GM18508 (cell line): ENCODE results near the gene FCN2.

Source experiments
- ATAC-seq: cut with Tn5 transposase; IDR thresholded peaks from one replicate; pipeline ENCODE4 v1.9.1; 2021; ENCODE audit warnings: moderate number of reproducible peaks; ENCODE audit not compliant: insufficient read depth, unreplicated experiment

Gene FCN2

DNA sequence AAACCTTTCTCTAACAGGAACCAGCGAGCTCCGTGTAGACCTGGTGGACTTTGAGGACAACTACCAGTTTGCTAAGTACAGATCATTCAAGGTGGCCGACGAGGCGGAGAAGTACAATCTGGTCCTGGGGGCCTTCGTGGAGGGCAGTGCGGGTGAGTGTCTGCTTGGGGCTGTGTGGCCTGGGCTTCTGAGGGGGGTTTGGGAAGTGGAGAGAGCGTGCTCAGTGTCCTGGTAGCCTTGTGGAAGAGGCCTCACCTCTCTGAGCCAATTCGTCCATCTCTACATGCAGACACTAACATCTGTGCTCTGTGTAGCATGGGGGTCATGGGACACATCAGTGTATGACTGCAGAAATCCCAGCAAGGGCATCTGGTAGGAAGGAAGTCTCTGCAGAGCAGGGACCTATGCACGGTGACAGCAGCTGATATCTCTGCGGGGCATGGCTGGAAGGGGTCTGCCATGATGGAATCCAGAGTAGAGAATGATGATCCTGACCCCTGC lies 5.9 kb downstream of the FCN2 start:
- no peak for ATAC-seq

DNA sequence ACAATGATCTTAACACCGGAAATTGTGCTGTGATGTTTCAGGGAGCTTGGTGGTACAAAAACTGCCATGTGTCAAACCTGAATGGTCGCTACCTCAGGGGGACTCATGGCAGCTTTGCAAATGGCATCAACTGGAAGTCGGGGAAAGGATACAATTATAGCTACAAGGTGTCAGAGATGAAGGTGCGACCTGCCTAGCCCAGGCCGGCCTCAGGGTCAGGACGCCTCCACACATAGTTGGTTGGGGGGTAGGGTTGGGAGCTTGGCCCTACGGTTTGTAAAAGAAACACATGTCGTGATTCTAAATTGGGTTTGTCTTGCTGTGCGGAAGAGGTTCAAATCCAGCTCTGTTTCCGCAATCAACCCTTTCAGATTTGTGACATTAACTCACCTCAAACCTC lies 6.6 kb downstream of the FCN2 start:
- no peak for ATAC-seq

DNA sequence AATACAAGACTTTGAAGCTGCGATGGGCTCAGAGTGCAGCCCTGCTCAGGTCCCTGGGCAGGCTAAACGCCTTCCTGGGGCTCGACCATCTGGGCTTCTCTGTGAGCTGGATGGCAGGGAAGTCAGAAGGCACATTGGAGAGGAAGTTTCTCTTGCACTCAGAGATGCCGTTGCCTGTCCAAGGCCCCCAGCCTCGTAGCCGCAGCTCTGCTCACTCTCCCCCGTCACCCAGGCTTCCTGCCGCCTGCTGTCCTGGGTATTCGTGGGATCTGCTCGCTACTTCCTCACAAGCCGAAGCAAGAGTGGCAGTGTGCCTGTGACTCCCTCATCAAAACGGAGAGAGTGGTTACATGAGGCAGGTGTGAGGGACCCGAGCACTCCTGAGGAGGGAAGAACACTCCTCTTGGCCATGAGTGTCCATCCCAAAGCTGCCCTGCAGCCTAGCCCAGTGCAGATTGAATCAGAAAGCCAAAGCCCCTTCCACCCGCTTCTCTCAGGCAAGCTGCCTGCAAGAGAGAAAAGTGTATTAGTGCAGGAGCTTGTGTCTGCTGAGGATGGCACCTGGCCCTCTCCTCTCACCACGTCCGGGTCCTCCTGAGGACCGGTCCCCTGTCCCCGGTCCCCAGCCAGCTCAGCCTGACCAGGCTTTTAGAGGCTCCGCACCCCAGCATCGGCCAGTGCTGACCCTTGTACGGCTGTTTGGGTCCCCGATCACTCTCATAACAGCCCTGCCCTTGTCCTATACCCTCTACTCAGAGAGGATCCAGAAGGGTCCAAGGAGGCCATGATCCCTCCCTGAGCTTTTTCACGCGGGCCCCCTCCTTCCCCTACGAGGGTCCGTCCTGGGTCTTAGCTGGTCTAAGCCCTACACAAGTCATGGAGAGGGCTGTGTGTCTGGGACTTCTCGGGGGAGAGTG lies 7.3 kb downstream of the FCN2 start:
- no peak for ATAC-seq

DNA sequence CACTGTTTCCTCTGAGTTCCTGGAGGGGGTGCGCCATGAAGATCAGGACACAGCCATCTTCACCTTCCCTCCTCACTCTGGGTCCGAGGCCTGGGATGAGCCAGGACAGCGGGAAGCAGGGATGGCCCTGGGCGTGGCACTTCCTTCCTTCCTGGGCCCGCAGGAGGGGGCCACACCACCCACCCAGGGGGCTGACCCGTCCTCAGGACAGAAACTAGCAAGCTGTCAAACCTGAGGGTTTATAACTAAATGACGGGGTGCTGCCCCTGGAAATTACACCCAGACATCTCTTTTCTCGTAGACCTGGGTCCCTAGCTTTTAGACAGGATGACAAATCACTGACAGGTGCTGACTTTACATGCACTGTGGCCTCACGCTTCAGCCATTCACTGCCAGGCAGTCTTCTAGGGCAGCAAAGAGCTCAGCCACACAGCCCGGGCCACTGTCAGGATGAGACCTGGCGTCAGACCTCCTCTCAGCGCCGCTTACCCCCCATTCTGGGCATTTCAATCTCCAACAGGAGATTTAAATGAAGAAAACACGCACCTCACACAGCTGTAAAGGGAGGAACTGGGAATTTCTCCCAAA lies 8.1 kb downstream of the FCN2 start:
- ATAC-seq, result no peak

DNA sequence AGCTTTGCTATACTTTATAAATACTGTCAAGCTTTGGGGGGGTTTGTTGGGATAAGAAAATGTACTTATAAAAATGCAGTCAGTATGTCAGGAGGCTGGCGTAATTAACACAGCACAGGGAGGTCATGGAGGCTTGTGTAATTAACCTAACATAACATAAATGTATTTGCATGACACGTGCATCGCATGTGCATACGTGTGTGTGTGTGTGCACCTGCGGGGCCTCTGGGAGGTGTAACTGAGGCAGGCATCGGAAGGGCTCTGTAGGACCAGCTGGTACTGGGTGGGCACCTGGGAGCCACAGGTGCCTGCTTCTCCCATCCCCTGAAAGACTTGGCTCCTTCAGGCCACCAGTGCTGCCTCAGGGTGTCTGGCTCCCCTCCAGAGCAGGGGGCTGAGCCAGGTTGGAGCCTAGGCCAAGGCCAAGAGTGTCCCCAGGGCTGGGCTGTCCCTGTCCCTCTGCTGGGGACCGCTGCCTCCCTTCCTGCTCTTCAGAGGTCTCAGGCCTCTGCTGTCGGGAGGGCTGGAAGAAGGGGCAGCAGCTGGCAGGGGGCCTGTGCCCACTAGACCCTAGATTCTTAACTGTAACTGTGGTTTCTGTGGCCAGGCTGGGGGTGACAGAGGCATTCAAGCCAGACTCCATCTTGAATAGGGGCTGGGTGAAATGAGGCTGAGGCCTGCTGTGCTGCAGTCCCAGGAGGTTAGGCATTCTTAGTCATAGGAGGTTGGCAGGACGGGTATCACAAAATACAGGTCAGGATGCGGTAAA lies 9.0 kb downstream of the FCN2 start:
- no peak for ATAC-seq

DNA sequence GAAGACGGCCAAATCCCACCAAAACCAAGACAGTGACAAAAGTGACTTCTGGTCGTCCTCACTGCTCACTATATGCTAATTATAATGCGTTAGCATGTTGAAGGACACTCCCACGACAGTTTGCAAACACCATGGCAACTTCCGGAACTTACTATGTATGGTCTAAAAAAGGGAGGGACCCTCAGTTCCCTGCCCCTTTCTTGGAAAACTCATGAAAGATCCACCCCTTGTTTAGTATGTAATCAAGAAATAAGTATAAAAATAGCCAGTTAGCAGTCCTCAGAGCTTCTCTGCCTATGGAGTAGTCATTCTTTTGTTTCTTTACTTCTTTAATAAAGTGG lies 9.5 kb downstream of the FCN2 start:
- no peak for ATAC-seq

DNA sequence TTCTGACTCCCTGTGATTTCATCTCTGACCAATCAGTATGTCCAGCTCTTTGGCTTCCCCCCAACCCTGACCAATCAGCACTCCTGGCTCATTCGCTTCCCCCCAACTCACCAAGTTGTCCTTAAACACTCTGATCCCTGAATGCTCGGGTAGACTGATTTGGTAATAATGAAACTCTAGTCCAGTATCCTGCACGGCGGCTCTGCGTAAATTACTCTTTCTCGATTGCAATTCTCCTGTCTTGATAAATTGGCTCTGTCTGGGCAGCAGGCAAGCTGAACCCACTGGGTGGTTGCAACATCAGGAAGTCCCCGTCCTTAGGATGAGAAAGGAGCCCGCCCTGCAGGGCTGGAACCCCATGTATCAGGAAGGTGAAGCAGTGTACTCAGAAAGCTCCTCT lies 10.4 kb downstream of the FCN2 start:
- ATAC-seq, result no peak

DNA sequence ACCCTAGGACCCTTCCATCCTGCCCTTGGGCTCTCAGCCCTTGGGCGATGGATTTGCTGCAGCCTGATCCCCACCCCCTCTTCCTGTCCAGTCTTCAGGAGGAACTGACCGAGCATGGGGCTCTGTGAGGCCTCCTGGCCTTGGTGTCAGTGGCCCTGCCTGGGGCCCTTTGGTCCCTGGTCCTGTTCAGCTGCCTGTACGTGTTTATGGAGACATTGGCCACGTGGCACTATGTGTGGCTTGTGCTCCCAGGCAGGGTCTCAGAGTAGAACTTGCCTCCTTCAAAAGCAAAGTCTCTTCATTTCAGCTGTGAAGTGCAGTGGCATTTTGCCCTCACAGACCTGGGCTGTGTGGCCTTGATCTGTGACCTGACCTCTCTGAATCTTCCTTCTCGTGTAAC lies 11.1 kb downstream of the FCN2 start:
- ATAC-seq, result no peak

DNA sequence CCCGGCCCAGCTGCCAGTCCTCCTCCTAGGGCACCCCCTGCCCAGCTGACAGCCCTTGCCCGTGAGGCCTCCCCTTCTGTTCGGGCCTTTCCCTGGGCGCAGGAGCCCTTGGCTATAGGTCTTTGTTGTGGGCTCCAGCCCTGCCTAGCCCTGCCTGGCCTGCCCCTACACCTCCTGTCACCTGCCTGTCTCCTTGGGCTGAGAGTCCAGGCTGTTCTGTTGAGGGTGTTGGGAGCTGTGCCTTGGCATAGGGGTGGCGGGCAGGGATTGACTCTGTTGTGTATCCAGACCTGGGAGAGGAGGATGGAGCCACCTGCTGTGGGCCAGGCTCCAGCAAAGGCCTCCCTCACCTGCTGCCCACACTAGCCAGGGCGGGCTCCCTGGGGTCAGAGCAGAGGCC lies 11.6 kb downstream of the FCN2 start:
- ATAC-seq, result no peak

DNA sequence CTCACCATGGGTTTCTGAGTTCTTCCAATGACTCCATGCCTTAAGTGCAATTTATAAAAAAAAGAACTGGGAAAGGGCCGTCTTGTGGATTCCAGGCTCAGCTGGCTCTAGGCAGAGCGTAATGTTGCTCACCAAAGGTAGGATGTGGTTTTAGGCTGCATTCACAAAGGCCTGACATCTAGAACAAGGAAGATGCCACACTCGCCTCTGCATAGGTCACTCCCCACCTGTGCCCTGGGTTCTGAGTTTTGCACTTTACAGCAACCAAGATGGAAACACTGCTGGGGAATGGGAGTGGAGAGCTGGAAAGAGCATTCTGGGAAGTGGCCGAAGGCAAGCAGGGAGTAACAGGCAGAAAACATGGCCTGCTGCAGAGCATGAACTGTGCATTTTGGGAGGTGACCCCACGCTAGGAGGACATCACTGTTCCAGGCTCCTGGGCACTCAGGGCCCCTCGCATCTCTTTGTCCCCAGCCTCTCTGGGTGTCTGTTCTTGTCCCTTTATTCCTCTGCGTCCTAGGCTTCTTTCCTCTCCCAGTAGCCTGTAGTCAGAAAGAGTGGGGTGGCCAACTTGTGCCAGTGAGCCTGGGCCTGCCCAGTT lies 12.3 kb downstream of the FCN2 start:
- ATAC-seq, result no peak

DNA sequence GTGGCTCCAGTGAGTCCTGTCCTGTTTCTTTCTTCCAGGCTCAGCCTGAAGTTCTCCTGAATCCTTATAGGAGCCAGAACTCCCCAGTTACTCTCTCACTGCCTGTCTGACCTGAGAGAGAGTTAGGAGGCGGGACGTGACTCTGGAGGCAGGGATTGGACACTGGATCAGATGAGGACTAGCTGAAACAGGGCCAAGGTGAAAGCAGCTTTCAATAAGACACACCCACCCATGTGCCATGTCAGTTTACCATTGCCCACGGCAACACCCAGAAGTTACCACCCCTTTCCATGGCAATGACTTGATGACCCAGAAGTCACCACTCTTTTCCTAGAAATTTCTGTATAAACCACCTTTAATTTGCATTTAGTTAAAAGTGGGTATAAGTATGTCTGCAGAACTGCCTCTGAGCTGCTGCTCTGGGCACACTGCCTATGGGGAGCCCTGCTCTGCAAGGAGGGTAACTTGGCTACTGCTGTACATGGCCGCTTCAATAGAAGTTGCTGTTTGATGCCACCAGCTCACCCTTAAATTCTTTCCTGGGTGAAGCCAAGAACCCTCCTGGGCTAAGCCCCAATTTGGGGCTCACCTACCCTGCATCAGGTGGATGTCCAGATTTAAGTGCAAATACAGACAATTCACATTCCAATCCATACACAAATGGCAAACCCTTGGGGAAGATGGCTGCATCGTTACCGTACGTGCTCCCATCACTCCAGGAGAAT lies 13.7 kb downstream of the FCN2 start:
- ATAC-seq, result no peak

DNA sequence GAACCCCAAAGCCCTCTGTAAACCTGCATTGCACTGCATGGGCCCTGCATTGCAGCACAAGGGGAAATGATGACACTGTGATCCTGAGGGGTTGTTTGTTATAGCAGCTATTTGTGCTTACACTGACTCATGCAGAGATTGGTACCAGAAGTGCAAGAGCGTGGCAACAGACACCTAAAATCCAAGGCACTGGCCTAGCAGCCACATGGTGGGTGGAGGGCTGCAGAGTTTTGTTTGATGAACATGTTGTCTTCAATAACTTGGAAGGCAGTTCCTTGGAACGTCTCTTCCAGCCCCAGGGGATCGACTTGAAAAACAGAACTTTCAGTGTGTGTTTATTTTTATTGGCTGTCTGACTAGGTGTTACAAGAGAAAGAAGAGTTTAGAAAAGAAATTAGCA lies 14.5 kb downstream of the FCN2 start:
- no peak for ATAC-seq

DNA sequence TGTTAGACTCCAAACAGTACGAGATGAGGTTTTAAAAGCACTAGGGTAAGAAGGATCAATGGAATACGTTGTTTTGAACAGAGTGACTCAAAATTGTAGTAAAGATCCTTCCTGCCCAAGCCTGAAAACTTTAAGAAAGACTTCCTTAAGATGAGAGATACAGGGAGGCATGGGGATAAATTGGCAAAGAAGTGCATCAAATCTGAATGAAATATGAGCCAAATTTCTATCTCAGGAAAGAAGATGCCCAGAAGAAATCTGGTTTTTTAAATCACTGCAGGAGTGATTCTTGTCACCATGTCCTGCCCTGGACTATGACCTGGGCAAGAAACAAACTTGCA lies 14.9 kb downstream of the FCN2 start:
- no peak for ATAC-seq

DNA sequence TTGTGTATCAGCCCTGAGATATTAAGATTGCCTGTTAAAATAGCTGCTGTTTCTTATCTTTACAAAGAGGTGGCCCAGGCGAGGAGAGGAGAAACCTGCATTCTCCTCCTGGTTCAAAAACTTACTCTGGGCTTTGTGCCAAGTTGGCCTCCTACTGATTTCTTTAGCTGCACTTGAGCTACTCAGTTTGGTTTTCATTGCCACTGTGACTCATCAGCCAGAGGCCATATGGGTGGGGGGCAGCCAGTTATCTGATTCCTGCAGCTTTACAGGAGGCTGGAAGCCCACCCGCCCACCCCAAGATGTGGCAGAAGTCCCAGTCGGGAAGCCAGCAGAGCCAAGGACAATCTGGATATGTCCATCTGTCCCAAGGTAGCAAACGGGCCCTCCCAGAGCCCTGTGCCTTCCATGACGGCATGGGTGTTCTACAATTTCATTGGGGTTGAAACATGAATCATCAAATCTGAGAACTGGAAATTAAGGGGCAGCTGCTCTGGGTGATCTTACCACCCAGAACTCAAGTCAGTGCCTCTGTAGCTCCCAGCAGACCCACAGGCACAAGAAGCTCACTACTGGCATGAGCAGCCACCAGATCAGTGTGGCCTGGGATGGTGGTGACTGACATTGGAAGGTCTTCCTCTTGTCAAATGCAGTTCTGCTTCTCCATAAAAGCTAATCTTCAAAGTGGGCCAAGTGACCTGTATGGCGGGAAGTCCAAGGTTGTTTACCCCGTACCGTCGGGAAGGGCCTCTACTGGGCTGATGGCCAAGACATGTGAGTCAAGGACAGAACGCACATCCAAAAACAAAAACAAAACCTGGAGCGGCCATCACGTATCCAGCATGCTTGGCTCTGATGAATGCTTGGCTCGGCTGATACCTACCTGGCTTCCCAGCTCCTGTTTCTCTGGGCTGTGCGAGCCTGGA lies 15.6 kb downstream of the FCN2 start:
- no peak for ATAC-seq

DNA sequence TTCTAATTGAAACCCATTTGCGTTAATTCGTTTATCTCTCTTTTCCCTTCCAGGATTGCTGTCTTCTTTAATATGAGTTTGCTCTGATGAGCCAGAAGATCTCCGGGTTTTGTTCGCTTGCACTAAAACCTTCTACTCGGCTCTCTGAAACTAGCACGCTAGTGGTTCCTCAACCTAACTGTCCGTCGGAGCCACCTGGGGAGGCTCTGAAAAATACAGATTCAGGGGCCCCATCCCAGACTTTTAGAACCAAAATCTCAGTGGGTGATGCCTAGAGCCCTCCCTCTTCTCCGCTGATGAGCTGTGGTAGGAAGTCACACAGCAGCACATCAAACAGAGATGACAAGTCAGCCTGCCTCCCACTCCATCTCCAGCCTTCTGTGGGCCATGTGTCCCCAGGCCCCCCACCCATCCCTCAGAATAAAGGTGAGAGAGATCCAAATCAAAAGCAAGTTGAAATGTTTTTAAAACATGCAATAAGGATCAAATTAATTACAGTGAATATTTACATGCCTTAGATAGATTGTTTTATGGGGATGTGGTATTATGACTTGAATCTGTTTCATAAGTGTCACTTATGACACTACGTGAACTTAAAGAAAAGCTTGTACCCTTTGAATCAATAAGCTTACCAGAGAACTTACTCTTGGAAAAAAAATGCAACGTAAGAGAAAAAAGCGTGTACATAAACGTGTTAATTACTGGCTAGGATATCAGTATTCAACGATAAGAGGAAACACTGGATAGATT lies 16.4 kb downstream of the FCN2 start:
- no peak for ATAC-seq

DNA sequence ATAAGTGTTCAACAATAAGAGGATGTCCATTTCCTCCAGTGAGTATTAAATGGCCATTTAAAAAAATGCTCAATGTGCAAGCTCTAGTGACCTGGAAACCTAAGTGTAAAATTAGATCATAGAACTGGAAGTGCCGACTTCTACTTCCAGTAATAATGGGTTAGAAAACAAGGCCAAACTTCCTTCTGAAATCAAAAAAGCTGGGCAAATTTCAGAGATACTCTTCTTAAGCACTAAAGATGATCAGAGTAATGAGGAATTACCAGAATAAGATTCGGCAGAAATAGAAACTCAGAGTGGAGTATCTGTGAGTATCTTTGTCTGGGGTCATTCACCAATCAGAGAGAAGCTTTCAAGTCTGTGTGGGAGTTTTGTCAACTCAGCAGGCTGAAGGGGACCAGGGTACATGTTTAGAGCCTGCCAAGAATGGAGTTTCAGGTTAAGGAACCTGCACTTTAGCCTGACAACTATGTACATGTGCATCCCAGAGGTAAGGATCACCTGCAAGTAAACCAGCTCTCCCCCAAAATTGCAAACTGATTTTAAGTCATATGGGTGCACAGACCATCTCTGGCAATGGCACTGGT lies 17.1 kb downstream of the FCN2 start:
- ATAC-seq, result no peak

DNA sequence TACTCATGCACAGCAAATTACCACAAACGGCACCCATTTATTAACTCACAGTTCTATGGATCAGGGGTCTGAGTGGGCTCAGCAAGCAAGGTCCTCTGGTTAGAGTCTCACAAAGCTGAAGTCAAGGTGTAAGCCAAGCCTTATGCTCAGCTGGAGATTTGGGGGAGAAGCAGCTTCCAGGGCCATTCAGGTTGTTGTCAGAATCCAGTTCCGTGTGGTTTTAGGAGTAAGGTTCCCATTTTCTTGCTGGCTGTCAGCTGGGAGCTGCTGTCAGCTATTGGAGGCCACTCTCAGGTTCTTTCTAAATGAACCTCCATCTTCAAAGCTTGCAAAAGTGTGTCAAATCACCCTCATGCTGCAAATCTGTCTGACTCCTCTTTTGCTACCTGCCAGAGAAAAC lies 17.7 kb downstream of the FCN2 start:
- no peak for ATAC-seq

DNA sequence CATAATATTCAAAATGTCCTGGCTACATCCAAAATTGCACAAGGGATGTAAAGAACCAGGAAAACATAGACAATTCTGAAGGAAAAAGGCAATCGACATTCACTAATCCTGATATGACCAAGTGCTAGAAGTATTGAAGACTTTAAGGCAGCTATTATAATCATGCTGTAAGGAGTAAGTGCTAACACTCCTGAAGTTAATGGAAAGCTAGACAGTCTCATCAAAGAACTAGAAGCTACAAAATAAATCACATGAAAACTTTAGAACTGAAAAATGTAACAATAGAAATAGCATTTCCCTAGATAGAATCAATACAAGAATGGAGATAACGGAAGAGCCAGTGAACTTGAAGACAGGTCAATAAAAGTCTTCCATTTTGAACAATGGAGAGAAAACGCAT lies 18.6 kb downstream of the FCN2 start:
- no peak for ATAC-seq
